Measurements from ENCODE around the gene SYT4.
A peak's percentile ranks its signal among the peaks of the same experiment; 100 is the strongest.
"Not testable (repeated sequence)": the region's sequence is repeated elsewhere in the genome, so short reads cannot be mapped to it uniquely, and the experiment has no call there.

The SYT4 gene

GRCh38 chr18:43303376-43303775 lies 26.1 kb upstream of the SYT4 start:
- no peak for DNase-seq (ENCODE audit: low read depth)
- no peak overlapping the region for H3K4me3 ChIP-seq (ENCODE audit: low read depth, low read length)
- no peak for TF ChIP-seq POLR2A (IDR thresholded peaks at IDR 0.05; ENCODE audit: extremely low read depth, insufficient read length)
- TF ChIP-seq, protein P1, sequence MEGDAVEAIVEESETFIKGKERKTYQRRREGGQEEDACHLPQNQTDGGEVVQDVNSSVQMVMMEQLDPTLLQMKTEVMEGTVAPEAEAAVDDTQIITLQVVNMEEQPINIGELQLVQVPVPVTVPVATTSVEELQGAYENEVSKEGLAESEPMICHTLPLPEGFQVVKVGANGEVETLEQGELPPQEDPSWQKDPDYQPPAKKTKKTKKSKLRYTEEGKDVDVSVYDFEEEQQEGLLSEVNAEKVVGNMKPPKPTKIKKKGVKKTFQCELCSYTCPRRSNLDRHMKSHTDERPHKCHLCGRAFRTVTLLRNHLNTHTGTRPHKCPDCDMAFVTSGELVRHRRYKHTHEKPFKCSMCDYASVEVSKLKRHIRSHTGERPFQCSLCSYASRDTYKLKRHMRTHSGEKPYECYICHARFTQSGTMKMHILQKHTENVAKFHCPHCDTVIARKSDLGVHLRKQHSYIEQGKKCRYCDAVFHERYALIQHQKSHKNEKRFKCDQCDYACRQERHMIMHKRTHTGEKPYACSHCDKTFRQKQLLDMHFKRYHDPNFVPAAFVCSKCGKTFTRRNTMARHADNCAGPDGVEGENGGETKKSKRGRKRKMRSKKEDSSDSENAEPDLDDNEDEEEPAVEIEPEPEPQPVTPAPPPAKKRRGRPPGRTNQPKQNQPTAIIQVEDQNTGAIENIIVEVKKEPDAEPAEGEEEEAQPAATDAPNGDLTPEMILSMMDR (IDR thresholded peaks at IDR 0.05; ENCODE audit: low read depth, low read length): no peak
- TF ChIP-seq MAX (IDR thresholded peaks at IDR 0.05; ENCODE audit: low read depth, low read length): no peak

DNA sequence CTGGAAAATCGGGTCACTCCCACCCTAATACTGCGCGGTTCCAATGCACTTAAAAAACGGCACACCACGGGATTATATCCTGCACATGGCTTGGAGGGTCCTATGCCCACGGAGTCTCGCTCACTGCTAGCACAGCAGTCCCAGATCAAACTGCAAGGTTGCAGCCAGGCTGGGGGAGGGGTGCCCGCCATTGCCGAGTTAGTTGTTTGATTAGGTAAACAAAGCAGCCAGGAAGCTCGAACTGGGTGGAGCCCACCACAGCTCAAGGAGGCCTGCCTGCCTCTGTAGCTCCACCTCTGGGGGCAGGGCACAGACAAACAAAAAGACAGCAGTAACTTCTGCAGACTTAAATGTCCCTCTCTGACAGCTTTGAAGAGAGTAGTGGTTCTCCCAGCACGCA lies 8.9 kb upstream of the SYT4 start:
- not testable (repeated sequence) for H3K4me3 ChIP-seq (ENCODE audit: low read depth, low read length); DNase-seq (ENCODE audit: low read depth)

- TF ChIP-seq, protein P1 (IDR thresholded peaks at IDR 0.05; ENCODE audit: low read depth, low read length): no peak
- no peak for TF ChIP-seq MAX (IDR thresholded peaks at IDR 0.05; ENCODE audit: low read depth, low read length)
These were observed 6.0 kb upstream of the SYT4 start for GRCh38 chr18:43283299-43283698.

GRCh38 chr18:43279015-43279744 lies 1.9 kb upstream of the SYT4 start:
- peak; percentile 56 for DNase-seq (ENCODE audit: low read depth)
- no peak overlapping the region for H3K4me3 ChIP-seq (ENCODE audit: low read depth, low read length)
- TF ChIP-seq MAX (IDR thresholded peaks at IDR 0.05; ENCODE audit: low read depth, low read length): no peak
- TF ChIP-seq, protein P1 (IDR thresholded peaks at IDR 0.05; ENCODE audit: low read depth, low read length): no peak
- TF ChIP-seq POLR2A (IDR thresholded peaks at IDR 0.05; ENCODE audit: extremely low read depth, insufficient read length): no peak
- no peak for TF ChIP-seq MYC (IDR thresholded peaks at IDR 0.05; ENCODE audit: low read depth, low read length)

More at GRCh38 chr18:43283299-43283698, 6.0 kb upstream of the SYT4 start:
- no peak overlapping the region for H3K4me3 ChIP-seq (ENCODE audit: low read depth, low read length)
- no peak for DNase-seq (ENCODE audit: low read depth)

GRCh38 chr18:43278355-43278754 lies 1.1 kb upstream of the SYT4 start:
- no peak for DNase-seq (ENCODE audit: low read depth)
- no peak for TF ChIP-seq MAX (IDR thresholded peaks at IDR 0.05; ENCODE audit: low read depth, low read length)
- no peak for TF ChIP-seq POLR2A (IDR thresholded peaks at IDR 0.05; ENCODE audit: extremely low read depth, insufficient read length)
- no peak overlapping the region for H3K4me3 ChIP-seq (ENCODE audit: low read depth, low read length)

DNA sequence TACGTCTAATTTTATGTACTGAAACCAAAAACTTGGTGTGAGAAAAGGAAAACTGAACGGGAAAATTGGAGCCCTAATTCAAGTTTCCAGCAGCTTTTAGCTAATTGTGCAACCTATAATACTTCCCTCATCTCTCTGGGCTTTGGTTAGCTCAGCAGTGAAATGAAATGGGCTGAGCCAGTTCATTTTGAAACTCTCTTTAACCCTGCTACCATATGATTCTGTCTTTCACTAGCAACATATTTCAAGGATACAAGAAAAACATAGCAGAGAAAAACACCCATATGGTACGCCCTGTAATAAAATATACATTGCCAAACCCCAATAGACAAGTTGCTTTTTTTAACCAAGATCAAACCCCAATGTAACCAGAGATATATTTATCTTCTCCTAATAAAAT lies 799 bp downstream of the SYT4 start:
- TF ChIP-seq, protein P1 (IDR thresholded peaks at IDR 0.05; ENCODE audit: low read depth, low read length): no peak
- no peak for TF ChIP-seq MAX (IDR thresholded peaks at IDR 0.05; ENCODE audit: low read depth, low read length)
- TF ChIP-seq POLR2A (IDR thresholded peaks at IDR 0.05; ENCODE audit: extremely low read depth, insufficient read length): no peak
- no peak for TF ChIP-seq MYC (IDR thresholded peaks at IDR 0.05; ENCODE audit: low read depth, low read length)
- no peak overlapping the region for H3K4me3 ChIP-seq (ENCODE audit: low read depth, low read length)
- DNase-seq (ENCODE audit: low read depth): no peak

DNA sequence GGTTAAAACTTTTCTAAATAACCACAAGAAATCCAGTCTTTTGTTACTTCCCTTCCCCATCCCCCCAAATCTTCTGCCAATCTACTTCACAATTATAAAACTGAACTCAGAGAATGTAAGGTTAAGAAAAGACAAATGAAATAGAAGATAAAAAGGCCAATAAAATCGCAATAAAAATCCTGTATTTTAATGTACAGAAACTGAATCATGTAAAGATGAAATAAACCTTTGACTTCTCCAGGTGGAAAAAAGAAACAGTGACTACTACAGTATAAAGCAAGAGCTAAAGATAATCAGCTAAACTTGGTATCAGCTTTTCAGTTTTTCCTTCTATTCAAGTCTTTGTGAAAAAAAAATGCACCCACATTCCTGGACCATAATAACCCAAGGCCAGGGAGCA lies 1.7 kb downstream of the SYT4 start:
- H3K4me3 ChIP-seq (ENCODE audit: low read depth, low read length): no peak overlapping the region
- TF ChIP-seq, protein P1 (IDR thresholded peaks at IDR 0.05; ENCODE audit: low read depth, low read length): no peak
- no peak for TF ChIP-seq POLR2A (IDR thresholded peaks at IDR 0.05; ENCODE audit: extremely low read depth, insufficient read length)
- TF ChIP-seq MAX (IDR thresholded peaks at IDR 0.05; ENCODE audit: low read depth, low read length): no peak
- TF ChIP-seq MYC (IDR thresholded peaks at IDR 0.05; ENCODE audit: low read depth, low read length): no peak
- DNase-seq (ENCODE audit: low read depth): no peak

Data from NB4 (cell line).